GM19328 (cell line): ENCODE measurements around the gene PDGFB.

Experiments used
- ATAC-seq: cut with Tn5 transposase; IDR thresholded peaks from one replicate; pipeline ENCODE4 v1.9.1; 2021; ENCODE audit warnings: mild to moderate bottlenecking, moderate library complexity; ENCODE audit not compliant: unreplicated experiment

The PDGFB gene

DNA sequence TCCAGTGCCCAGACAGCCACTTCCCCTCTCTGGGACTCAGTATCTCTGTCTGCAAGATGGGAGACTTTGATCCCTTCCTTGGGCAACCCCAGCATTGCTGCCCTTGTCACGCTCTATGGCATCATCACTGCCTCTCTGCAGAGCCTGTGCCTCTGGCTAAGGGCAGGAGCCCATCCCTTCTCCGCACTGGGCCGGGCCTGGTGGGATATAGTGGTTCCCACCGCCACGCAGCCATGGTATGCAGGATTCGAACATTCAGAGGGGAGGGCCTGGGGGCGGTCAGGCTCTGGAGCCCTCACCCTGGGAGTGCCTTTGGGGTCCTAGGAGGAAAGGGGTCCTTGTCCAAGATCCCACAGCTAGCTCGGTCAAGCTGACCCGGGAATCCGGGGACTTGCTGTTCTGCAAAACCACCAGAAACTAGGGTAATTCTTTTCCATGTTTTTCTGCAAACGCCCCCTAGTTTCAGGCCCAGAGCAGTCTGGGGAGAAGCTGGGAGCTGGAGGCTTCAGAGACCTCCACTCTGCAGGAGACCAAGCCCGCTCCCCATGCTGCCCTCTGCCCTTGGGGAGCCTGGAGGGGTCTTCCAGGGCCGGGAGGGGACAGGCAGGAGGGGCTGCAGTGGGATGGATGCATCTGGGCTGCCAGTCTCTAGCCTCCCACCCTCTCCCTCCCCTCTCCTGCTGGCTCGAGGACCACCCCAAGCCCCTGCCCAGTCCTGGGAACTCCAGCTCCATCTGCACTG, 67.9 kb downstream of the PDGFB start:
- ATAC-seq: no peak

DNA sequence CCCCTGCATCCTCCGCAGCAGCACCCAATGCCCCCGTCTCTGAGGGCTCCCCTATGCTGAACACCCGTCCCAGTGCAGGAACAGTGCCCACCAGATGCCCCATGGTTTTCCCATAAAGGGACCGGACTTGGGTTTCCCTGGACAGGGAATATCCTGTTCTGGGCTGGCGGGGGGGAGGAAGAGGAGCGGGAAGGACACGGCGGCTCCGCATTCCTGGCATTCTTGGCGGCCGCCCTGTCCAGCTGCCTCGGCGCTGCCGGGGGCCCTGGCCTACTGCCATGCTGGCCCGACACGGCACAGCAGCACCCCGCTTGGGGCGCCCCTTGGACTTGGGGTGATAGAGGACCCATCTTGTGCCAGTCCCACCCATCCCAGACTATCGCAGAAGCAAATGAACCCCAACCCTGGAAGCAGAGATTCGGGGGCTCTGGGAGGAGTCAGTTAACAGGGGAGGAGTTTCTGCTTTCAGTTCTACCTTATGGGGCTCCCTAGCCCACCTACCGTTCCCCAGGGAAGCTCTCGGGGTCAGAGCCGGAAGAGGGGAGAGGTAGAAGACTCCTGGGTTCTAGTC, 68.6 kb downstream of the PDGFB start:
- no peak for ATAC-seq

DNA sequence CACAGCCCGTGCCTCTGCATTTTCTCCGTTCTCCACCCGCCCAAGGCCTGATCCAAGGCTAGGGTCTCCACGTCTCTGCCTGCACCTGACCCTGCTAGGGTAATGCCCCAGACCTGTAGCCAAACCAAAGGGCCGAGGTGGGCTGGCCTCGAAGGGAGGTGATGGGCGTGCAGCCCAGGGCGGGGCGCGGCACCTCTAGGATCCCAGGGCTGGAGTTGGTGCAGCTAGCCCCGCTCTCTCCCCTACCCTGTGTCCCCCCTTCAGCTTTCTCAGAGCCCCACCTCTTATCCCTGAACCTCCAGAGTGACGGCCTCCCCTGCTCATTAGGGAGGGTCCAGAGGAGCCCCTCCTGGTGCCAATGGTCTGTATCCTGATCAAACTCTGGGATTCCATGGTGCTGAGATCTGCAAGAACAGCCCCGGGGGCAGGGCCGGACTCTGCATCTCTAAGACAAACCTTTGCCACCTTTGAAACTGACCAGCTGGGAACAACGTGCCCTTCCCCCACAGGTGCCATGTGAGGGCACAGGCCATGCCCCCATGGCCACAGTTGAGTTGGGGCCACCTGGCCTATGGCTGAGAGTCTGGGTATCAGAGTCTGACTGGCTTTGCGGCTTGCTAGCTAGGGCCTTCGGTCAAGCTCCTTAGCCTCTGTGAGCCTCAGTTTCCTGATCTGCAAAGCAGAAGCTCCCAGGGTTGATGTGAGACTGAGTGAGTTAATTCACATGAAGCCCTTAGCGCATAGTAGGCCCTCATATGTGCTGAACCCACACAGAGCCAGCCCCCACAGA, 69.2 kb downstream of the PDGFB start:
- no peak for ATAC-seq

DNA sequence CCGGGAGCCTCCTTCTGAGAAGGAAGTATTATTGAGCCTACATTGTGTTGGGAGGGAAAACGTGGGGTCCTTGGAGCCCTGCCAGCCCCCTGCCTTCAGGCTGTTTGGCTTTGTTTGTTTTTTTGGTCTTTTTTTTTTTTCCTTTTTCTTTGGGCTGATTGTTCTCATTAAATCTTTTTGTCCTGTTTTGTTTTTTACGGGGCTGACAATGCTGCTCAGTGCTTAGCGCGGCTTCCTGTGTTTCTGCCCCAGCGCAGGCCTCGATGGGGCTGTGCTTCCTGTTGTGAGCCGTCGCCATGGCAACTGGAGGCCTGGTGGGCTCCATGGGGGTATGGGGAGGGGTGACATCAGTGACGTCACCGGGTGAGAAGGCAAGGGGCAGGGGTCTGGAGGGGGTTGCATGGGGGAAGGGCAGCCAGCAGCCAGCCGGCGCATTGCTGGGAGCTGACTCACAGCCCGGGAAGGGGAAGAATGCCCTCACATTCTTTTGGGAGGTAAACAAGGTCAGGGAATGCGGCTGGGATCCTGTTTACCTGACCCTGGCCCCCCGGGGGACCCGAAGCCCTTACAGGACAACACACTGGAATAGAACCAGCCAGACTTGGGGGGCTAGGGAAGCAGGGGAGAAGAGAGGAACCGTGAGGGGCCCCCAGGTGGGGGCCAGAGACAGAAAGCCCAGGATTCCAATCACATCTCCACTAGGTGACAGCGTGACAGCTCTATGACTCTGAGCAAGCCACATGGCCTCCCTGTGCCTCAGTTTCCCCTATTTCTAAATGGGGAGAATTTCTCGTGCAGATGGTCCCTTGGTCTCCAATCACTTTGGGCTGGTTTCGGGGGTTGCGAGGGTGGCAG, 70.1 kb downstream of the PDGFB start:
- no peak for ATAC-seq

DNA sequence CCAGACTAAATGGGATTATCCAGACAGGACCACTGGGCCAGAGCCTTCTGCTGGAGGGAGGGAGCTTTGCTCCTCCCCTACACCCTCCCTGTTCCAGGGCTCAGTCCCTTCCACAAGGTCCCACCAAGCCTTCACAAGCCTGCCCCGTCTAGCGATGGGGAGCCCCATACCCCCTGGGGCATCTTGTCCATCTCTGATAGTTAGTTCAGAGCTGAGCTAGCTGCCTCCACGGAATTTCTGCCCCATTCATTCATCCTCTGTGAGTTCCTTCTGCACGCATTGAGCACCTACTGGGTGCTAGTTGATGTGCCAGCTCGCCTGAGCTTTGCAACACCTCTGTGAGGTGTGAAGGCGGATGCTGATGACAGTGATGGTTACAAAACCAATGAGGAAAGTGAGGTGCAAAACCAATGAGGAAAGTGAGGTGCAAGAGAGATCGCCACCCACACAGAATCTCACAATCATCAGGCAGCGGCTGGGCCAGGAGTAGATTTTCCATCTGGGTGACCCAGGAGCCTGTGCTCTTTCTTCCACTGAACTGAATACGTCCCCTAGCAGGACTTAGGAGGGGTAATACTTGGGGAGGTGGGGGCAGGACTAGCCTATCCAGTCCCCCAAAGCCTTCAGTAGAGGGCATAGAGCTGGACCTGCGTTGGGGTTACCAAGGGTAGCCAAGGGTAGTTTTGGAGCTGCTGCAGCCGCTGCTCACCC, 70.8 kb downstream of the PDGFB start:
- no peak for ATAC-seq
